ENCODE measurements around the gene AP5S1.

DNA sequence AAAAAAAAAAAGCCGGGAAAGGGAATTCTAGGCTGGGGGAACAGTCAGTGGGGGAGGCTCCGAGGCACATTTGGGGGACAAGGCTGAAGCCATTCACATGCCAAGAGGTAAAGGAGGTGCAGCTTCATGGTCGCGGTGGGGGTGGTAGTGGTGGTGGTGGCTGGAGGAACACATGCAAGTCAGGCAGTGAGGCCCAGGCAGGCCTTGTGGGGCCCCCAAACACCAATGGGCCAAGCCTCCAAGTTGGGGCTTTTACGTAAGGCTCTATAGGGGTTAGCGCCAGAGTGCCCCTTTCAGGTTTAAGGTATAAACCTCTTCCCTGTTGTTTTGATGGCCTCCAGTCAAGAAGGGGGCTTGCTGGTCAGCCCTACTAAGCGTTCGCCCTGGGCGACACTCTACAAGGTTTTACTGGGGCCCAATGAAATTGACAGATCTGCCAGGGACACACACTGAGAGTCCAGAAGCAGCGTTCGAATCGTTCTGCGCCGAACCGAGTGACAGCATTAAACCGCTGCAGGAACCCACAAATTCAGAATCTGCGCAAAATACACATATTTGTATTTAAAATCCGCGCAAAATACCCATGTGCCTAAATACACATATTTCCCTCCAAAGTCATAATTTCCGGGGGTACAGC lies 818 bp upstream of the AP5S1 start:
- TF ChIP-seq, protein P1, sequence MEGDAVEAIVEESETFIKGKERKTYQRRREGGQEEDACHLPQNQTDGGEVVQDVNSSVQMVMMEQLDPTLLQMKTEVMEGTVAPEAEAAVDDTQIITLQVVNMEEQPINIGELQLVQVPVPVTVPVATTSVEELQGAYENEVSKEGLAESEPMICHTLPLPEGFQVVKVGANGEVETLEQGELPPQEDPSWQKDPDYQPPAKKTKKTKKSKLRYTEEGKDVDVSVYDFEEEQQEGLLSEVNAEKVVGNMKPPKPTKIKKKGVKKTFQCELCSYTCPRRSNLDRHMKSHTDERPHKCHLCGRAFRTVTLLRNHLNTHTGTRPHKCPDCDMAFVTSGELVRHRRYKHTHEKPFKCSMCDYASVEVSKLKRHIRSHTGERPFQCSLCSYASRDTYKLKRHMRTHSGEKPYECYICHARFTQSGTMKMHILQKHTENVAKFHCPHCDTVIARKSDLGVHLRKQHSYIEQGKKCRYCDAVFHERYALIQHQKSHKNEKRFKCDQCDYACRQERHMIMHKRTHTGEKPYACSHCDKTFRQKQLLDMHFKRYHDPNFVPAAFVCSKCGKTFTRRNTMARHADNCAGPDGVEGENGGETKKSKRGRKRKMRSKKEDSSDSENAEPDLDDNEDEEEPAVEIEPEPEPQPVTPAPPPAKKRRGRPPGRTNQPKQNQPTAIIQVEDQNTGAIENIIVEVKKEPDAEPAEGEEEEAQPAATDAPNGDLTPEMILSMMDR (IDR thresholded peaks at IDR 0.05; ENCODE audit: insufficient read depth, low read length) = no peak
- TF ChIP-seq, protein P2, sequence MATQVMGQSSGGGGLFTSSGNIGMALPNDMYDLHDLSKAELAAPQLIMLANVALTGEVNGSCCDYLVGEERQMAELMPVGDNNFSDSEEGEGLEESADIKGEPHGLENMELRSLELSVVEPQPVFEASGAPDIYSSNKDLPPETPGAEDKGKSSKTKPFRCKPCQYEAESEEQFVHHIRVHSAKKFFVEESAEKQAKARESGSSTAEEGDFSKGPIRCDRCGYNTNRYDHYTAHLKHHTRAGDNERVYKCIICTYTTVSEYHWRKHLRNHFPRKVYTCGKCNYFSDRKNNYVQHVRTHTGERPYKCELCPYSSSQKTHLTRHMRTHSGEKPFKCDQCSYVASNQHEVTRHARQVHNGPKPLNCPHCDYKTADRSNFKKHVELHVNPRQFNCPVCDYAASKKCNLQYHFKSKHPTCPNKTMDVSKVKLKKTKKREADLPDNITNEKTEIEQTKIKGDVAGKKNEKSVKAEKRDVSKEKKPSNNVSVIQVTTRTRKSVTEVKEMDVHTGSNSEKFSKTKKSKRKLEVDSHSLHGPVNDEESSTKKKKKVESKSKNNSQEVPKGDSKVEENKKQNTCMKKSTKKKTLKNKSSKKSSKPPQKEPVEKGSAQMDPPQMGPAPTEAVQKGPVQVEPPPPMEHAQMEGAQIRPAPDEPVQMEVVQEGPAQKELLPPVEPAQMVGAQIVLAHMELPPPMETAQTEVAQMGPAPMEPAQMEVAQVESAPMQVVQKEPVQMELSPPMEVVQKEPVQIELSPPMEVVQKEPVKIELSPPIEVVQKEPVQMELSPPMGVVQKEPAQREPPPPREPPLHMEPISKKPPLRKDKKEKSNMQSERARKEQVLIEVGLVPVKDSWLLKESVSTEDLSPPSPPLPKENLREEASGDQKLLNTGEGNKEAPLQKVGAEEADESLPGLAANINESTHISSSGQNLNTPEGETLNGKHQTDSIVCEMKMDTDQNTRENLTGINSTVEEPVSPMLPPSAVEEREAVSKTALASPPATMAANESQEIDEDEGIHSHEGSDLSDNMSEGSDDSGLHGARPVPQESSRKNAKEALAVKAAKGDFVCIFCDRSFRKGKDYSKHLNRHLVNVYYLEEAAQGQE (IDR thresholded peaks at IDR 0.05; ENCODE audit: insufficient replicate concordance, low read depth) = no peak
- no peak for TF ChIP-seq SPI1 (IDR thresholded peaks at IDR 0.05; ENCODE audit: borderline replicate concordance, low read depth)

All from HL-60 (cell line).